GM15510 (cell line): ENCODE results near the gene TCEA2.

Source experiments
- POLR2A ChIP-seq: IDR thresholded peaks from 3 replicates; pipeline ENCODE4 v1.6.1; 2011; ENCODE audit warnings: borderline replicate concordance; ENCODE audit not compliant: insufficient read length; ENCODE audit errors: extremely low read depth

Gene TCEA2

DNA sequence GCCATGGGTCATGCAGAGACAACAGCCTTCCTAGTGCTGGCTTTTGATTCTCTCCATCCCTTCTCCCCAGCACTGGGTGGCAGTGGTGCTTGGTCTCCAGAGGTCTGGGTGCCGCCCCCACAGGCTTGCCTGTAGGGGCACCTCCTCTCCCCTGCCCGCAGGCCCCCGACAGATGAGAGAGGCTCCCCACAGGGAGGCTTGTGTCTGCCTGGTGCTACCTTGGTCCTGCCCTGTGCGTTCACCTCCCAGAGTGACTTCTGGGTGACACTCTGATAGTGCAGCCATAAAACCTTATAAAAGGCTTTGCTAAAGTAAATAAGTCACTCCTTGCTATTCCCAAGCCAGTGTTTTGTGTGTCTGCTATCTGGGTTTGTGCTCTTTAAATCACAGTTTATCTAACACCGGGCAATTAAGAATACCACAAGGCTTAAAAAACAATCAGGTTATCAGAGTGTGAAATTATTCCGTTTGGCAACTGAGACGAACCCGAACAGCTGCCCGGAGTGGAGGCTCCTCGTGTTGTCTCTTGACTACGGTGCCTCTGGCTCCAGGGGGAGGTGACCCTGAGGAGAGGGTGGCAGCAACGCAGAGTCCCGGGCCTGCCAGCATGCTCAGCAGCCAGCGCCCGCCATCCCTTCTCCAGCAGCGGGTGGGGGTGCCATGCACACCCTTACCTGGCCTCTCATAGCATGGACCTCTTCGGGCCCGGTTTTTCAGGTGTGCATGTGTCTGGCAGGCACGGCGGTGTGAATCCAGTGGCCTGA is 32.4 kb upstream of the TCEA2 start:
- no peak for TF ChIP-seq POLR2A

- no peak for TF ChIP-seq POLR2A
Measured at GRCh38 chr20:64031822-64032314, 31.1 kb upstream of the TCEA2 start.

DNA sequence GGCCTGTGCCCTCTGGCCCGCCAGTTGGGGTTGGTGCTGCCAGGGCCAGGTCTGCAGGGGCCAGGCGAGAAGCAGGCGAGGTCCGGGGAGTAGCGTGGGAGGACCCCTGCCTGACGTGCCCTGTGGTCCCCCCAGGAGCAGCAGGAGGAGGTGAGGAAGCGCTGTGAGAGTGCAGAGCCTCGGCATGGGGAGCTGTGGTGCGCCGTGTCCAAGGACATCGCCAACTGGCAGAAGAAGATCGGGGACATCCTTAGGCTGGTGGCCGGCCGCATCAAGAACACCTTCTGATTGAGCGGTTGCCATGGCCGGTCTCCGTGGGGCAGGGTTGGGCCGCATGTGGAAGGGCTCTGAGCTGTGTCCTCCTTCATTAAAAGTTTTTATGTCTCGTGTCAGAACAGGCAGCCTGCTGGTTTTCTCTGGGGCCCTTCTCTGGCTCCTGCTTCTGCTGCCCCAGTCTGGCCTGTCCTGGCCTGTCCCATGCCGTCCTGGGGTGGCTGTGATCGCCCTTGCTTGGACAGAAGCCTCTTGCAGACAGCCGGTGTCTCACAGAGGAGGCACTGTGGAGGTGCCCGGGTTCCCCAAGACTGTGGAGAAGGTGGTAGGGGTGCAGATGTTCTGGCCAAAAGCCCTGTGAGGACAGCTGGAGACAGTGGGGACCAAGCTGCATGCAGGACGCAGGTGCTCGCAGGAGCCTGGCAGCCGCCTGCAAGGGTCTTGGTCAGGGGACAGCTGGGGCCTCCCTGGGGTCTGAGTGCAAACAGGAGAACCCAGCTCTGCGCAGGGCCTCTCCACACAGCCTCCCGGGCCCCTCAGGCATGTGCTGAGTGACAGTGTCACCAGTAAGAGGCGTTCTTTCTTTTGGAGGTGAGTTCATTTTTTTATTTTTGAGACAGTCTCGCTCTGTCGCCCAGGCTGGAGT is 30.0 kb upstream of the TCEA2 start:
- no peak for TF ChIP-seq POLR2A

DNA sequence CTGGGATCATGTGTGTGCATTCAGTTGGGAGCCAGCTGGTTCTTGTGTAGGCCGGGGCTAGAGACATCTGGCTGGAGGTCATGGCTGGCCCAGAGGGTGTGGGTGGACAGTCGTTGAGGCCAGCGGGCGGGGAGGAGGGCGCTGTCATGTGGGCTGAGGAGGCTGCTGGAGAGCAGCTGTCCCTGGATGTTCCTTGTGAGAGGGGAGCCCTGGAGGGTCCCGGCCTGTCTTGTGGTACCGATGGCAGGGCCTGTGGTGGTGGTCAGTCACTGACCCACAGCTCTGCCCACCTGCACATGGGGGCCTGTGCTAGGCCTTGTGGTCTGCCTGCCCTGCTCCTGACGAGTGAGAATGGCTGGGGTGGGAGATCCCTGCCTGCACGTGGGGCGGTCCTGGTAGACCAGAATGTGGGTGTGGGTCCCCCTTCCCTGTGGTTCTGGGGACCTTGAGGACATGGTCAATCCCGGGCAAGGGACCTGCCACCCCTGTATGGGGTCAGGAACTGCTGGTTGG is 29.0 kb upstream of the TCEA2 start:
- TF ChIP-seq POLR2A: no peak

GRCh38 chr20:64035066-64035932 is 27.7 kb upstream of the TCEA2 start:
- peak; percentile 12 for TF ChIP-seq POLR2A

GRCh38 chr20:64035933-64036345 is 27.1 kb upstream of the TCEA2 start, which contains the start of gene C20orf204:
Gene C20orf204 (plus strand): TSS chr20:64036182. CDS start chr20:64036324, 142 bp downstream.
- no peak for TF ChIP-seq POLR2A

- TF ChIP-seq POLR2A: no peak
Measured at GRCh38 chr20:64036346-64037198, 26.4 kb upstream of the TCEA2 start.

DNA sequence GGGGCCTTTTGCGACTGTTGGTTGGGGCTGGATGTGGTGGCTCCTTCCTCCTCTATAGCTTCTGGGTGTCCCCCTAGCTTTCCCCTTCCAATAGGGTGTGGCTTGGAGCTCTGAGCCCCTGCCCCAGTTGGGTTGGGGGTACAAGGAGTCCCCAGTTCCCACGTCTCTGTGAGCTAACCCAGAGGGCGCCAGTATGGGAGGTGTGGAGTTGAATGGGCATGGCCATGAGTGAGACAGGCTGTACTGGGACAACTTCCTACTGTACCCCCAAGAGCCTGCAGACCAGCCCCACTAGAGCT is 25.9 kb upstream of the TCEA2 start:
- no peak for TF ChIP-seq POLR2A

DNA sequence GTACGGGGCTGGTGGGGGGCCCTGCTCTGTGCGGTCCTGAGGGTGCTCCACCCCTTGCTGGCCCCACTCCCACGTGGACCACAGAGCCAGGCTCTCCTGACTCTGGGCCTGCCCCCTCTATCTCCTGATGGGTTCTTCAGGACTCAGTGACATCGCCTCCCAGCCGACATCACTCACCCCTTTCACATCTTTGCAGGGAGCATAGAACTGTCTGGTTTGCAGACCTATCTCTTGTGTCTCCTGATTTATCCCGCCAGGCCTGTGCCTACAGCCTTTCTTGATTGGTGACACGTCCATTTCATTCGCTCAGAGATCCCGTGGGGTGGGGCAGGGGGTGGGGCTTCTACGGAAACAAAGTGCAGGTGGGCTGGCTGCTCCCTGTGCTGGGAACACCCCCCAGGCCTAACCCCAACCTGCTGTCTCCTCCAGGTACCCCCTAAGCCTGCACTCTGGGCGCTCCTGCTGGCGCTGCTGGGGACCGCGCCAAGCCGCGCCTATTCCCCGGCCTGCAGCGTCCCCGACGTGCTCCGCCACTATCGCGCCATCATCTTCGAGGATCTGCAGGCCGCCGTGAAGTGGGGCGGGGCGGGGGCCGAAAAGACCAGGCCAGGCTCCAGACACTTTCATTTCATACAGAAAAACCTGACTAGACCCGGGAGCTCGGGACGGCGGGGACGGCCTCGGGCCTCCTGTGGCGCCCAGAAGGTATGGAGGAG is 25.3 kb upstream of the TCEA2 start:
- no peak for TF ChIP-seq POLR2A

- no peak for TF ChIP-seq POLR2A
Measured at GRCh38 chr20:64038224-64038564, 24.8 kb upstream of the TCEA2 start.

- peak; percentile 12 for TF ChIP-seq POLR2A
Measured at GRCh38 chr20:64038565-64039292, 24.3 kb upstream of the TCEA2 start.
